GM12878 (cell line): ENCODE measurements around the gene MAFF.

Experiments used
- NFXL1 ChIP-seq: fragments of 450-650 bp; IDR thresholded peaks from 2 replicates; pipeline ENCODE4 v1.6.1; 2017; ENCODE audit warnings: antibody characterized with exemption, mild to moderate bottlenecking, borderline replicate concordance
- POLR2A ChIP-seq: IDR thresholded peaks from 2 replicates; pipeline ENCODE4 v1.6.1; 2011; ENCODE audit warnings: low read depth, mild to moderate bottlenecking, low read length

DNA sequence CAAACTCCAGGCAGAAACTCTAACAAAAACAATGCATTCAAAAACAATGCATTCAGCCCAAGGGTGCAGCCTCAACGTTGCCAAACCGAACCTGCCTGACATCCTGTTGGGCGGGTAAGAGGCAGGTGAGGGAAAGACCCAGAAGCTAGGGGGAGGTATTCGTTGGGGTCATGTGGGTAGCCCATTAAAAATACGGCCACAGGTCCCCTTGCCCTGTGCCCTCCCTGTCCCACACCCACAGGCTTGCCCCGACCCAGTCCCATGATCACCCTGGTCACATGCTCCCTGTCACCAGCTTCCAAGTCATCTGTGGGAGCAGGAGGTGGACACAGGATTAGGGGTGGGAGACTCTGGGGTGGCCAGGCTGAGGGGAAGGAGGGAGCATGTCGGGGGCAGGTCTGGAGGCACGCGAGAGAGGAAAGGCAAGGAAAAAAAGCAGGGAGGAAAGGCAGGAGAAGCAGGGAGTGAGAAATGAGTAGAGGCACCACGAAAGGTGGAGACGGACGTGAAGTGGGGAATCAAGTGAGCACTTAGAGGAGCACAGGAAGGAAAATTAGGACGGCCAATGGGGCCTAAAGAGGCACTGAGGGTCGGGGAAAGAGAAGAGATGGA is 20.8 kb upstream of the MAFF start:
- TF ChIP-seq NFXL1 (no peak), POLR2A (peak; percentile 76; the same call in 1 of the 2 replicates)
